Stimulated activated CD8-positive, alpha-beta memory T cell treated with anti-CD3 and anti-CD28 coated beads, Interleukin-15, amount 100 ng/mL, for 48 hours (primary cell): Measurements from ENCODE around the gene ERI3.

Experiments used
- DNase-seq, 2 donors: peaks; one replicate each; pipeline ENCODE4 v3.0.0-alpha.2; 2020; ENCODE audit warnings: low read depth in 2 of 2

ERI3 gene, protein sequence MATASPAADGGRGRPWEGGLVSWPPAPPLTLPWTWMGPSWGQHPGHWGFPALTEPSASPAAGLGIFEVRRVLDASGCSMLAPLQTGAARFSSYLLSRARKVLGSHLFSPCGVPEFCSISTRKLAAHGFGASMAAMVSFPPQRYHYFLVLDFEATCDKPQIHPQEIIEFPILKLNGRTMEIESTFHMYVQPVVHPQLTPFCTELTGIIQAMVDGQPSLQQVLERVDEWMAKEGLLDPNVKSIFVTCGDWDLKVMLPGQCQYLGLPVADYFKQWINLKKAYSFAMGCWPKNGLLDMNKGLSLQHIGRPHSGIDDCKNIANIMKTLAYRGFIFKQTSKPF

GRCh38 chr1:44354840-44355581, at the start of gene ERI3:
Gene ERI3, minus strand, starts transcription at chr1:44355257. Its CDS starts 231 bp downstream, at chr1:44355026.
- peak; percentile 94 to 95 for DNase-seq

DNA sequence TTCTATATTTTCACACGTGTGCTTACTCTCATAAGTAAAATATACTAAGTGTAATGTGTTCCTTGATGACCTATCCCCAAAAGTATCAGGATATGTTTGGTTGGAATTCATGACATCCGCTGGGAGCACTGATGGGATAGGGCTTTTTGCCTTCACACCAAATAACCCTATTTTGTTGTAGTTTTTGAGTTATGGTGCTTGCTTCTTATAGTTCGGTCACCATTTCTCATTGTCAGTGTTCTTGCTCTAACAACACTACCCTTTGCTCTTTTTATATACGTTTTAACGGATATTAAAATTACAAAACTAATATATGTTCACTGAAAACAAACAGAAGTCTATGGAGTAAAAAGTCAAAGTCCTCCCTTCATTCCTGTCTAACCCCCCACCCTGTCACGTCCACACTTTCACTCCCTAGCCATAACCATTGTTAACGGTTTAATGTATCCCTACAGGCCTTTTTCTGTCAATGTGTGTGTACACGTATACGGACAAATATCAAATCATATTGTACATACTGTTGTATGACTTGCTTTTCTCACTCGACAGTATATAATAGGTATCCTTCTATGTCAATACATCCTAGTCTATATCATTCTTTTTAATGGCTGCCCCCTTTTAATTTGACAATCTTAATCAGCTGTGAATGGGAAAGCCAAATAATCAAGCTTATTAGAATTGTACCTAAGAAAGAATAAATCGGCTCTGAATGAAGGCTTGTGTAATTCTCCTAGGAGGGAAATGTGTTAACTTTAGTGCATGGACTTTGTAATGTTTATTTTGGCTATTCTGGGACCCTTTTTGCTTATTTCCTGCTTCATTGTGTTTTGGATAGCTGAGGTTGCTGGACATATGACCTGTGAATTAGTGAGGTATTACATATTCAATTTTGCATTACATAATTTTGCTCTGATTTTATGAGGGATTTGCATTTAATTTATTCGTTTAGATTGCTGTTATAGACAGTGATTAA, 46.5 kb upstream of the ERI3 start:
- no peak for DNase-seq

- DNase-seq = no peak
Measured at GRCh38 chr1:44390277-44390676, 35.2 kb upstream of the ERI3 start.

DNA sequence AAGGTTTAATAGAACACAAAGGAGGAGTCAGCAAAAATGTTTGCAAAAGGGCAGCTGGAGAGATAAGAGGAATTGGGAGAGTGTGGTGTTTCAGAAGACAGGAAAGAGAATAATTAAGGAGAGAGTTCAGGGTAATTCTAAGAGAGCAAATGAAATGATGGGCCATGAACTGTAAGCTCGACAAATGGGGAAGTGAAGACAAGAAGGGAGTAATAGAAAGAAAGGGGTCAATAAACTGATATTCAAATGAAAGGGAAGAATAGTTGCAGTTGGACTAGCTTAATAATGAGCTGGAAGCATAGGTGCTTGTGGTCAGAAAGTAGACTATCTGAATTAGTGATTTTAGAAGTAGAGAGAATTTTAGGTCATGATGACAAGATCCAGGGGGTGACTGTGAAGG, 34.4 kb upstream of the ERI3 start:
- no peak for DNase-seq

- DNase-seq = no peak
Measured at GRCh38 chr1:44388551-44388950, 33.5 kb upstream of the ERI3 start.

DNA sequence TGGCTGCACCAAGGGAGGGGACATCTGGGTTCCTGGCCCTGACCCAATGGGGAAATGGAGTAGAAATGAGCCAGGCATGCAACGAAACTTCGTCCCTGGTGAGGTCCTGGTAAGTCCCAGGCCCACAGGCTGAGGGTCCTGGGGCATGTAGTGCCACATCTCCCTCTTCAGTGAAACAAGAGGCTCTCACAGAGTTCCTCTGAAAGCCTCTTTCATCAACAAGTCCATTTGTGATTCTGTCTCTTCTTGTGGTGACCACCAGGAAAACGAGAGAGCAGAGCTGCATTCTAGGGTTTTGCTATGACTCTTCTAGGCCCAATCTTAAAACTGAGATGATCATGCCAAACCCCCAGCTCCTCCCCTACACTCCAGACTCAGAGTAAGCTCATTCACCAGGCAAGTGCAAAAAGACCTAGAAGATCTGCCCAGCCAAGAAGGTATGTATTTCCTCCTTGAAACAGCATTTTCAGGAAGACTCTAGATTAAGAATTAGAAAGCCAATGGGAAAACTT, 25.7 kb upstream of the ERI3 start:
- no peak for DNase-seq

GRCh38 chr1:44377925-44378784, 23.1 kb upstream of the ERI3 start:
- DNase-seq = peak; percentile 15 to 19

GRCh38 chr1:44375547-44375946, 20.5 kb upstream of the ERI3 start:
- DNase-seq = no peak

DNA sequence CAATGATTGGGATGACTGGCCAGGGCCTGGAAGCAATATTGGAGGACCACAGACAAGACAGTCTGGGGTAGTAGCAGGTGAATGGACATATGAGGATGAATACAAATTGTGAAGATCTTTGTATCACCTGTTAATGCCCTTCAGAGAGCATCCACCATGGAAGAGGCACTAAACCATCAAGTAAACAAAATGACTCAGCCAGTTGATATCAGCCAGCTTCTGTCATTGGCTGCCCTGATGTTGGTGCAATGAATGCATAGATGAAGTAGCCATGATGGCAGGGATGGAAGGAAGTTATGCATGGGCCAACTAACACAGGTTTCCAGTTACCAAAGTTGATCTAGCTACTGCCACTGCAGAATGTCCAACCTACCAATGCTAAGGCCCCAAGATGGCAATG, 16.1 kb upstream of the ERI3 start:
- no peak for DNase-seq

GRCh38 chr1:44368471-44369151, 13.6 kb upstream of the ERI3 start:
- DNase-seq = no peak

DNA sequence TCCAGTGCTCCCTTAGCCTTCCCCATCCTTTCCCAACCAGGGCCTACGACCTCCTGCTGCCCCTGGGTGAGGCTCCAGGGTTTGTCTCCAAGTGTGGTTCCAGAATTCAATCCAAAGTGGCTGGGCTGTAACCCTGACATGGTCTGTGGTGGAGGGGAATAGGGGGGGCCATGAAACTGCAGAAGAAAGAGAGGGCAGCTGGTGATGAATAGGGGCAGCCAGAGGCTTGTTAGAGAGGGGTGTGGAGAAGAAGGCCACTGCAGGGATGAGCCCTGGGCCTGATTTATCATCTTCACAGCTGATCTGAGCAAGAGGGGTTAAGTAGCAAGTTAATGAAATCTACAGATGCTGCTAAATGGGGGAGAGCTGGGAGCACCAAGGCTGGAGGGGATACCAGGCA, 12.9 kb upstream of the ERI3 start:
- no peak for DNase-seq

DNA sequence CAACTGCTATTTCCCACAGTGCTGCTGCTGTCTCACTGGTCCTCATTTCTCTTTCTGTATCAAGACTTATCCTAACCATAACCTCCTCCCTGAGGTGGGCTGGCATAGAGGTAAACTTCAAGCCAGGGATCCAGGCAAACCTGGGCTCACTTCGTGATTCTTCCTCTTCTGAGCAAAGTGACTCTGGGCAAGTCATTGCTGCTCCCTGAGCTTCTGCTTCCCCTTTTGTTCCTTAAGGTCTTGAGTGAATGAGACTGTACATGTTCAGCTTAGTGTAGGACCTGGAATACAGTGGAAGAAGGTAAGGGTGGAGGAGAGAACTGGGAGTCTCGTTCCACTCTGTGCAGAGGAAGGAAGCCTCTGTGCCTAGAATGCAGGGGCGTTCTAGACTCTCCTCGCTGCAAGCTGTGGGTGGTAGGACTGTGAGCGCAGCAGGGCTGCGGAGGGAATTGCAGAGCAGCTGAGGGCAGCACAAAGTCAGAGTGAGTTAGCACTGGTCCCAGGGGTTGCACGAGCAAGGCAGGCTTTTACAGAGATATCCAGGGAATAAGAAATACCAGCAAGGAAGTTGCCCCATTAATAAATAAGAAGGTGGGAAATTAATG, 11.4 kb upstream of the ERI3 start:
- no peak for DNase-seq

- DNase-seq = no peak
Measured at GRCh38 chr1:44361478-44361877, 6.4 kb upstream of the ERI3 start.

DNA sequence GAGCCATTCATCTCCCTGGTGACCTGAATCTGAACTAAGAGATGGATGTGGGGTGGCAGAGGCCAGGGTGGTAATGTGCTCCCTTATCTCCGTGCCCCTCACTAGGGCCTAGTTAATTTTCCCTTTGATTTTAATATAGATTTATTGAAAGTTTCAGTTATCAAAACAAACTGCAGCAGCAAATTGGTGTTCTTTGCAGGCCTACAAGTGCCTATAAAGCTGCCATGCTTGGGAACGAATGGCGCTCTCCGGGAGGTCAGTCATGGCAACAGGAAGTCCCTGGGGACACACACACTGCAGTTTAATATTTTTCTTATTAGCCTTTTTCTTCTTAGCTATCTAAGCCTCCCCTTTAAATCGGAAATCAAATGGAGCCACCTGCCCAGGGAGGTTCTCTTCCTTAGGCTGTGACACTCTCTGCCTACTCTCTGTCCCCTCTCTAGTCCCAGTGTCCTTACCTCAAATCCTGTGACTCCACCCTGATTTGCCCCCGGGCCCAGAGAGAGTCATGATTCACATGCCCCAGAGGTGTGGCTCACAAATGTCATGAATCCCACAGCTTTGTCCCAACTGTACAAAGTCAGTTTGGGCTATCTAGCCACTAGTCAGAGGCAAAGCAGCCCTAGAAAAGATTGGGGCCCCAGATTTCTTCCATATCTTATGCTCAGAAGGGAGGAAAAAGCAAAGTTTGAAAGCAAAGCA, 4.3 kb upstream of the ERI3 start:
- no peak for DNase-seq

- DNase-seq = no peak
Measured at GRCh38 chr1:44357710-44358109, 2.7 kb upstream of the ERI3 start.

- DNase-seq = no peak
Measured at GRCh38 chr1:44355582-44356305, 687 bp upstream of the ERI3 start.

DNA sequence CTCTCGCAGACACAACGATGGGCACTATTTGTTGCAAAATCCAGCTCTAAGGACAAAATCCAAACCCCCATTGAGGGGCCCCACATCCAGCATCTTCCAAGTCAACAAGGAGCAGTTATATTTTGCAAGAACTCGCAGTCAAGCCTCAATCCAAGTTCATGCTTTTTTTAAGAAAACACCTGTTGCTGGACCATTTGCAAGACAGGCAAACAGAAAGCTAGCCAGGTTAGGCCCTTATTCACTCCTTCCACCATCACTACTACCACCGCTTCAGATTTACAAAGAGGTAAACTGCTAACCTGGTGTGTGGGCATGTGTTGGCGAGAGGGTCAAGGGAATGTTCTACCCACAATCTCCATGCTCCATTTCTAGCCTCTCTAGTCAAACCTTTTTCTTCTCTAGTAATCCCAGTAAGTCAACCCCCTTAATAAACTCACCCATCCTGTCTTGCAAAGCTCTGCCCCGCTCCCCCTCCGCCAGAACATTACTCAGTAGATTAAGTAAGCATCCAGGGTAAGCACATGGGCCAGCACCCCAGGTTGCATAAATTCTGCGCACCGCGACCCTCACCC, 703 bp downstream of the ERI3 start:
- no peak for DNase-seq

GRCh38 chr1:44353604-44354003, 1.5 kb downstream of the ERI3 start:
- no peak for DNase-seq
